ENCODE data around the gene C2orf72.
"Not testable (repeated sequence)": the region's sequence is repeated elsewhere in the genome, so short reads cannot be mapped to it uniquely, and the experiment has no call there.

Gene C2orf72

GRCh38 chr2:231046916-231047273 is 9.6 kb downstream of the C2orf72 start:
- no peak for DNase-seq (ENCODE audit: low spot score)

DNA sequence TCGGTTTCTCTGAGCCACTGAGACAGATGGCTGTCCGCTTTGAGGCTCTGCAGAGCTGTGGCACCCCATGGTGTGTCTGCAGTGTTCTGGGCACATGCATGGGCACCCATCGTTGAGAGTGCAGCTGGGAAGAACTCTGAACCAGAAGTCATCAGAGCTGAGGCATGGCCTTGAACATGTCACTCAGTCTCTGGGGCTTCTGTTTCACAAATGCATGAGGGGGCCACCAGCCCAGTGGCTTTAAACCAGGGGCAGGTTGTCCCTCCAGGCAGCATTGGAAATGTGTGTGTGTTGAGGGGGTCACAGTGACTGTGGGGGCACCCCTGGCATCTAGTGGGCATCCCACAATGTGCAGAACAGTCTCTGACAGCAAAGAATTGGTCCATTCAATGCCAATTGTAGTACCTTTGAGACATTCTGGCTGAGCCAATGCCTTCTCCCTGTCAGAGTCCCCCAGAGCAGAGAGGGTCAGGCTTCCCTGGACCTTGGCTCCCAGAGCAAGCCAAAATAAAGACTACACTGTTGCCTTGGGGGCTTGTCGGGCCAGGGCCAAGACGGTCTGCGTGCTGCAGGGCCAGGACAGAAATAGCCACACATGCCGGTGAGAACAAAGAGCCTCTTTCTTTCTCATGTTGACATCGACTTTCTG is 10.1 kb downstream of the C2orf72 start:
- DNase-seq (ENCODE audit: low spot score), result peak; percentile 94

DNA sequence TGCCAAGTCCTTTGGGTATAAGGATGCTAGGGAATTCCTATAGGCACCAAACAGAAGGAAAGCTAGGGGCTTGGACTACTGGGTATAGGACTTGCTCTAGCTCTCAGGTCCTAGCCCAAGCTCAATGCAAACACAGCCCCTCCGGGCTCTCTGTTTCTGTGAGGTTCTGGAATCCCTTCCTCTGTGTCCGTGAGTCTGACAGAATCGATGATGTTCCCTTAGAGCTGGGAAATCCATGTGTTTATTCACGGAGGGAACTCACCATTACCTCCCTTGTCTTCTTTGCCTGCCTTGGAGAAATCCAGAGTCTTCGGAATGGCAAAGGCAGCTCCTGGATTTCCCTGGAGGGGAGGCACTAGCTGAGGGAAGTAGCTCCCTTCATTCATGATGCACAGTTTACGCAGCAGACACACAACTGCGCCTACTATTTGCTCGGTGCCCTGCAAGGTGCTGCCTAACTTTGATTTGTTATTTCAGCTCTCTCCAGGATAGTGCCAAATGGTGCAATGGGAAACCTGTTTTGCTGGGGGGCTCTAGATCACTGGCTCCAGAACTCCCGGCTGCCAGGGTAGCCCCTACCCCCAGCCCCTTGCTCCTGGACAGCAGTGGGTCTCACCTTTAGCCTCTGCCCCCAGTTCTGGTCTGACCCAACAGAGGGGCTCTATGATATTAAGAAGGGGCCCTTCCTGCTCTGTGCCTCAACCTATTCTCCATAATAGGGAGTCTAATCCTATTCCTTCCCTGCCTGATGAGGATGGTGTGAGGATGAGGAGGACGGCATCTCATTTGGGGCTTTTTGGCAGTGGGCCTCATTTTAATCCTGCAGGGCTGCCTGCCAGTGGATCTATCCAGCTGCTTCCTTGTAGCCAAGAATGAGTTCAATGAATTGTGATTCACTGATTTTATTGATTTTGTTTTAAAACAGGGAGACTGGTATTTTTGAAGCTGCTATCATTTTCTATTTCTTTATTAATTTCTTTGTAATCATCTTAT is 10.9 kb downstream of the C2orf72 start:
- DNase-seq (ENCODE audit: low spot score), result no peak

DNA sequence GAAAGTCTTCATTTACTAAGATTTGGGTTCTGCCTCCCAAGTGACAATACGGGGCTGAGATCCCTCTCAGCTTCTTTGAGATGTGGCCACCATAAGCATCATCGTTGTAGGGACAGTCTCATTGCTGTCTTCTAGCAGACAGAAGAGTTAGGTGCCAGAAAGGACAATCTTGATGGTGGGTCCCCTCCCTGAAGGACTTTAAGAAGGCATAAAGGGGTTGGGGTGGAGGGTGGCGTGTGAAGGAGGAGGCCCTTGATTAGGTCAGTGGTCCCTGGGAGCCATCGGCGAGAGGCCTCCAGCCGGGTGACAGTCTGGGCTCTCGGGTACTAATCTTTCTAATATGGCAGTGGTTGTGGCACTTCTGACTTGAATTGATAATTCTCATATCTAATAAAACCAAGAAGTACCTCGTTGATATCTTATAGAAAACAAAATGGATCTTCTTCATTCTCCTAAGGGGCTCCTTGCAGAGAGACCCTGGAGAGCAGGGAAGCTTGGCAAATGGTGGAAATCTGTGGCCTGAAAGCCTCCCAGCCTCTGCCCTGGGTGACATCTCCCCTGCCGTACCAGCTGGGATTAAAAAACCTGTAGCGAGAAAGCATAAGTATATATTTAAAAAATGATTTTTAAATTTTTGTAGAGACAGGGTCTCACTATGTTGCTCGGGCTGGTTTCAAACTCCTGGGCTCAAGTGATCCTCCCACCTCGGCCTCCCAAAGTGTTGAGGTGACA is 12.1 kb downstream of the C2orf72 start:
- no peak for DNase-seq (ENCODE audit: low spot score)

DNA sequence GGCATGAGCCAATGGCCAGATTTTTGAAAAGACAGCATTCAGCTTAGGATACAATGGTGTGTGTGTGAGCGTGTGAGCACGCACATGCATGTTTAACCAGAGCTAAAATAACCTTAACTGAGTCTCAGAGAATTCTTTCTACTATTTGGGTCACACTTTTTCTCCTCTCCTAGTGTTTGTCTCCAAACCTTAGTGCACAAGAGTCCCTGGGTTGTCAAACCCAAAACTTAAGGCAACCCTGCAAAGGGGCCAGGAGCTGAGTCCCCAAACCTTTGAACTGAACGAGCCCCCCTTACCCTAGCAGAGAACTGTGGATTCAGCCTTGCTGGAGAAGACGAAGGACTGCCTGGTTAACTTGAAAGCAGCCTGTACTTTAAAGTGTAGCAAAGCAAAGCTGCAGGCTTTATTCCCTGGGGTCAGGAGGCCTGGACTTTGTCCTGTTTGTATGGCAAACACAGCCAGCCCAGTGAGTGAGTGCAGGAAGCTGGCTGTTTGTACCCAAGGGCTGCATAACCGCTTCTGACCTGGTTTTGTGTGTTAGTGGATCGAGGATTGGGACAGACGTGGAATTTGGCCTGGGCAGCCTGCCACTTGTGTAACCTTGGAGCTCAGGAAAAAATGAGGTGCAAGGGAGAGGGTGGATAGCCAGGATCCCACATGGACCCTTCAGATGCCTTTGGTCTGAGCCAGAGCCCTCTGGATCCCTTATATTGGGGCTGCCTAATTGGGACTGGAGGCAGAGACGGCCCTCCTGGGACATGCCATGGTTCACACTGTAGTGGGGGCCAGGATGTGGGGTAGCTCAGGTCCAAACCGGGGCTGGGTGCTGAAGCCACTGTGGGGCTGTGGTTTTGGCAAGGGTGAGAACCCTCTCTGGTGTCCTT is 12.9 kb downstream of the C2orf72 start:
- peak; percentile 62 for DNase-seq (ENCODE audit: low spot score)

DNA sequence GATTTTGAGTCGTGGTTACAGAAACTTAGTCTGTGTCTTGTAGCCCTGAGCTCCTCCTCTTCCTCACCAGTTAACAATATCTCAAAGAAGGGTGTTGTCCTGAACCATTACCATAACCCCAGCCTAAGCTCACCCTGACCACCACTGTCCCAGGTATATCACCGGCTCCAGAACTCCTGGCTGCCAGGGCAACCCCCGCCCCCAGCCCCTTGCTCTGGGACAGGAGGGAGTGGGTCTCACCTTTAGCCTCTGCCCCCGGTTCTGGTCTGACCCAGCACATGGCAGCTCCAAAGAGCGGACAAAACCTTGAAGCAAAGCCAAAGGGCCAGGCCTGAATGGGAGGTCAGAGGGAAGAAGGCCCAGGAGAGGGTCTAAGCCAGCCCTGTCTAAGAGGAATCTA is 13.8 kb downstream of the C2orf72 start:
- DNase-seq (ENCODE audit: low spot score), result no peak

GRCh38 chr2:231052494-231053451 is 15.4 kb downstream of the C2orf72 start:
- peak; percentile 85 for DNase-seq (ENCODE audit: low spot score)

DNA sequence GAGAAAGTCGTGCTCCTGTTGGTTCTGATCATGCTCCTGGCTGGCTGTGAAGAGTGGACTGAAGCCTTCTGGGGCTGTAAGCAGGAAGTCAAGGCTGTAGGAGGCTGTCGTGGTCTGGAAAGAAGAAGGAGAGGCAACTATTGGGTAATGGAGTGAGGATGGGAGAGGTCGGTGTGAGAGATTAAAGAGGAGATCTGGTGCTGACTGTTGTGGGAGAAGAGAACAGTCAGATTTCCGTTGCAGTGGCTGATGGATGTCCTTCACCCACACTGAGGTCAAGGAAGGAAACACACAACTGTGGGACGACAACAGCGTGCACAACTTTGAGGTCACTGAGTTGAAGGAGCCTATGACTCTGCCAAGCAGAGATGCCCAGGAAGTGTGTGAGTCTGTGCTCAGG is 16.5 kb downstream of the C2orf72 start:
- DNase-seq (ENCODE audit: low spot score), result no peak

DNA sequence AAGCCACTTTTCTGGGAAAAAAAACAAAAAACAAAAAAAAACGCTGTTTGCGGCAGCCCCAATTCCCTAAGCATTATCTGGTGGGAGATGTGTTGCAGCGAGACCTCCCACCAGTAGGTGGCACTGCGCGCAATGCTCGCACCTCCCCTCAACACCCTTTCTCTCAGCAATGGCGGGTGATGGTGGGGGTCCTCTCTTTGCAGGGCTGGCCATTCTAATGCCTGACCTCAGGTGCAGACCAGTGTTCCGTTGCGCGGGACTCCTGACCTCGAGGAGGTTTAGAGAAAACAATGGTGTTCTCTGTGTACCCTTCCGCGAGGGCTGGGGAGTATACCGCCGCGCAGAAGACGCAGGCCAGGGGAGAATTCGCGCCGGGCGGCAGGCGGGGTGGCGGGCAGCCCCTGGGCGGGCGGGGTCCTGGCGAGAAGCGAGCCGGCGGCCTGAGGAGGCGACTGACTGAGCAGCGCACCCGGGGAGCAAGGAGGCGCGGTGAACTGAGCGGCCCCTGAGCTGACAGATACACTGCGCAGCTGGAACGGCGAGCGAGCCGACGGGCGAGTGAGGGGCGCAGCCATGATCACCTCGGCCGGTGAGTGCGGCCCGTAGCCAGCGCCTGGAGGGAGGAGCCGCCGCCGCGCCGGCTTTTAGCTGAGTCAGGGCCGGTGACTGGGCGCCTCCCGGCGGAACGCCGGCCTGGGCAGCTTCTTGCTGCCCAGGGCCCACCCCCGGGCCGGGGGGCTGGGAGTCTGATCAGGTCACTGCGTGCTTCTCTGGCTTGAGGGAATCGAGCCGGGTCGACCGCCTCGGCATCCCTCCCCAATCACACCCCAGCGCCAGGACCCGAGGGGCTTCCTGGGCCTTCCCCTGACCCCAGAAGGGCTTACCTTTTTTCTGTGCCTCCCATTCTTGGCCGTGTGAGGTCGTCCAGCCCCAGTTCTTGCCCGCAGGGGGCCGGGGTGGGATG is 19.4 kb downstream of the C2orf72 start, which contains the start of gene PSMD1:
Gene PSMD1 (plus strand): TSS at position 415 of the 964 bp plus-strand sequence. CDS start 159 bp downstream, at position 574.
- DNase-seq (ENCODE audit: low spot score), result peak; percentile 90

DNA sequence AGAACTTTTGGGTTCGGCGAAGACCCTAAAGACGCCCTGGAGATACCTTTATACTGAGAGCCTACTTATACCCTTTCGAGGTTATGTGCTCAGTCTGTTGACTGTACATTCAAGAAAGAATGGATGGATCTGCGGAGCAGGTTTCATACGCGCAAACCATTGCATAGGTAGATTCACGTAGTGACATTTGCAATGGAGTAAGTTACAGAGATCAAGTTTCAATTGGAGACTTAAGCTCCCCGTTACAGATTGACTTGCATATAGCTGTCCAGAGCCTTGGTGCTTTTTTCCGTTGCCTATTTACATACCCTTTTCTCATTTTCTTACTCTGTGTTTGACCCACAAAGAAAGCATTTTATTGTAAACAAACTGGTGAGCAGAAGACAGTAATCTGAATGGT is 20.3 kb downstream of the C2orf72 start:
- no peak for DNase-seq (ENCODE audit: low spot score)

DNA sequence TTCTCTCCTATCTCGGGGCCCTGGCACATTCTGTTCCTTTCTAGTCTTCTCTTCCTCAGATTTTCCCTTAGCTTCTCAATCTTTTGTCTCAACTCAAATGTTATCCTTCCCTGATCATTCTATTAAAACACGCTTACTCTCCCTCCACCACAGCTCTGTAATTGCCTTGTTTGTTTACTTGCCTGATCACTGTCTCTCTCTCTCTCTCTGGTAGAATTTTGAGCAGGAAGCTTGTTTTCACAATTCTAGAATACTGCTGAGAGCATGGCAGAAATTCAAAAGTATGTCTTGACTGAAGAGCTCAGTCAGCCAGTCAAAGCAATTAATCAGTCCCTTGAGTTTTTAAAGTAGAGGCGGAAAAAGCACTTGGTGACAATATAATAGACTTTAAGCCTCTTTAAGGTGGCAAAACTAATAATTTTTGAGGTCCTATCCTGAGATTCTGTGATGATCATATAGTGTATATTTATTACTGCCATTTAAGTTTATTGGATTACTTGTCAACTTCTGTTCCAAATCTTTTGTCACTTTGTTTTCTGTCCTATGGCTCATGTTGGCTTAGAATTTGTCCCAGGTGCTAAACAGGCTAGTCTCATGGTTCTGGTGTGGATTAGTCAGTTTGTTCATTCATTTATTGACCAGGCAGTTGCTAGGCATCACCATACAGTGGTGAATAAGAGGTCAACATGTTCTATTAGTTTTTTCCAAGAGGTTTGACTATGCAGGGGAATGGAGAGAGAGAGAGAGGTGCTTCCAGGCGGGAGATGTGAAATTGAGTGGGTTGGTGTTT is 21.6 kb downstream of the C2orf72 start:
- no peak for DNase-seq (ENCODE audit: low spot score)

DNA sequence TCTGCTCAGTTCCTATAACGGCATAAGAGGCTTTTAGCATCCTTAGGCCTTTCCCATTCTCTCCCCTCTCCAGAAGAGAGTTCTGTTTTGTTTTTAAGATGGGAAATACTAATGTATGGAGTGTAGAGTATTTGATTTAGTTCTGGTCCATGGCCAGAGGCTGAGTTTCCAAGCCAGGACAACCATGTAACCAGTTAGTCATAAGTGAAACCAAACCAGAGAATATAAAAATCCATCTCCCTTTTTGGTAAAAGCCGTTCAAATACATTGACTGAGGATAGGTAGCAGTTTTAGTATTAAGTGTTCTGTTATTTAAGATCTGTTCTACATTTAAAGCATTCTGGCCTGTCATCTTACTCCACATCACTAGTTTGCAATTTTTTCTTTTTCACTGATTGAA is 22.4 kb downstream of the C2orf72 start:
- no peak for DNase-seq (ENCODE audit: low spot score)

DNA sequence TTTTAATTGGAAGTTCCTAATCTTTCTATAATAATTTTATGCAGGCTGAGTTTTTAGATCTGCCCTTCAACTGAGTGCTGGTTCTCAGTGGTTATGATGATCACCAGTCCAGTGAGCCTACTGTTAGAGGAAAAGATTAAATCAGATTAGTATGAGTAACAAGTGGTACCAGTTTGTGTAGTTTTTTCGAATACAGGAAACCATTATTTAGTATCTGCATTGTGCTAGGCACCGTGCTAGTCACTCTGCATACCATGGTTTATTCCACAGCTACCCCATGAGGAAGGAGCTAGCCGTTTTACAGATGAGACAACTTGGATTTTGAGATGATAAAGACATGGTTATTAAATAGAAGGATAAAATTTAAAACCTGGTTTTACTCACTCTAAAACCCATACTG is 25.5 kb downstream of the C2orf72 start:
- no peak for DNase-seq (ENCODE audit: low spot score)

GRCh38 chr2:231063347-231063746 is 26.0 kb downstream of the C2orf72 start:
- DNase-seq (ENCODE audit: low spot score), result no peak

GRCh38 chr2:231065966-231066365 is 28.6 kb downstream of the C2orf72 start:
- no peak for DNase-seq (ENCODE audit: low spot score)

DNA sequence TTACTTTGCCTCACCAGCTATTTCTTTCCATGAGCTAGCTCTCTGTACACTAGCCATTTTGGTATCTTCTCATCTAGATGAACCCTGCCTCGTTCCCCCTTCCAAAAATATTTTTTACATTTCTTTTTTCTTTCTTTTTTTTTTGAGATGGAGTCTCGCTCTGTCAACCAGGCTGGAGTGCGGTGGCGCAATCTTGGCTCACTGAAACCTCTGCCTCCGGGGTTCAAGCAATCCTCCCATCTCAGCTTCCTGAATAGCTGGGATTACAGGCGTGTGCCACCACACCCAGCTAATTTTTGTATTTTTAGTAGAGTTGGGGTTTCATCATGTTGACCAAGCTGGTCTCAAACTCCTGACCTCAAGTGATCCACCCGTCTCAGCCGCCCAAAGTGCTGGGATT is 30.2 kb downstream of the C2orf72 start:
- DNase-seq (ENCODE audit: low spot score), result not testable (repeated sequence)

DNA sequence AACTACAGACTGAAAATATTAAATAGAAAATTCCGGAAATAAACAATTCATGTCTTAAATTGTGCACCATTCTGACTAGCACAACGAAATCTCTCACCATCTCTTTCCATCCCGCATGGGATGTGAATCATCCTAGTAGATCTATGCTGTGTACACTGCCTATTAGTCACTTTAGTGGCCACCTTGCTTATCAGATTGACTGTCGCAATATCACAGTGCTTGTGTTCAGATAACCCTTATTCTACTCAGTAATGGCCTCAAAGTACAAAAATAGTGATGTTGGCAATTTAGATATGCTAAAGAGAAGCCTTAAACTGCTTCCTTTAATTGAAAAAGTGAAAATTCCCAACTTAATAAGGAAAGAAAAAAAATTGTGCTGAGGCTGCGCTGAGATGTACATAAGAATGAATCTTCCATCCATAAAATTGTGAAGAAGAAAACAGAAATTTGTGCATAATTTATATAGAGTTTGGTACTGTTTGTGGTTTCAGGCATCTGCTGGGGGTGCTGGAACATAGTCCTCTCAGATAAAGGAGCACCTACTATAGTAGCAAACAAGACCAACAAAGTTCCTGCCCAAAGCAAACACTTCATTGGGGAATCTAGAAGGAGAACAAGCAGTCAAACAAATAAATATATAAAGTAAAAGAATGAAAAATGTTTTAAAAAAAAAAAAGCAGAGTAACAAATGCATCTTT is 31.4 kb downstream of the C2orf72 start:
- no peak for DNase-seq (ENCODE audit: low spot score)

All from globus pallidus (tissue), 1 donor.